Gastroesophageal sphincter (tissue), 3 donors: ENCODE measurements around the gene DENND6B.

Experiments
- CTCF ChIP-seq, 4 experiments: fragments of 200-600 bp in 2 of 4; fragments of 450-650 bp in 2 of 4; sonication (generic) in 1 of 4; IDR thresholded peaks; one replicate each; pipeline ENCODE4 v1.5.1; 2017 to 2019; ENCODE audit warnings: antibody characterized with exemption in 4 of 4, mild to moderate bottlenecking in 2 of 4, moderate library complexity in 2 of 4
- EP300 ChIP-seq: sonication (generic); formaldehyde crosslinking; IDR thresholded peaks from one replicate; pipeline ENCODE4 v1.6.1; 2017; ENCODE audit warnings: antibody characterized with exemption, mild to moderate bottlenecking
- POLR2A ChIP-seq, 2 donors: fragments of 450-650 bp; IDR thresholded peaks; one replicate each; pipeline ENCODE4 v1.6.1; 2017; ENCODE audit warnings: antibody characterized with exemption in 2 of 2, mild to moderate bottlenecking in 2 of 2, moderate library complexity in 1 of 2
- POLR2AphosphoS5 ChIP-seq: sonication (generic); formaldehyde crosslinking; IDR thresholded peaks from one replicate; pipeline ENCODE4 v1.6.1; 2017; ENCODE audit warnings: antibody characterized with exemption

- TF ChIP-seq CTCF (IDR thresholded peaks at IDR 0.05) = peak in 3 of 4 experiments; percentile 95
- no peak for TF ChIP-seq POLR2A (IDR thresholded peaks at IDR 0.05)
- no peak for TF ChIP-seq EP300
- TF ChIP-seq POLR2AphosphoS5 = peak; percentile 47
These were observed 15.3 kb upstream of the DENND6B start for GRCh38 chr22:50341977-50342650.
